NB4 (cell line): ENCODE results near the gene KRTCAP3.

Experiments used
- DNase-seq: peaks from one replicate; pipeline ENCODE4 v3.0.0; 2010; ENCODE audit warnings: low read depth
- H3K4me3 ChIP-seq: one replicate; pipeline ENCODE4 v1.5.1; 2011; ENCODE audit warnings: mild to moderate bottlenecking, low read depth, low read length, moderate library complexity
- CTCF ChIP-seq: IDR thresholded peaks from one replicate; pipeline ENCODE4 v1.5.1; 2012; ENCODE audit warnings: low read depth, low read length
- MAX ChIP-seq: IDR thresholded peaks from 2 replicates; pipeline ENCODE4 v1.6.1; 2011; ENCODE audit warnings: low read depth, low read length
- MYC ChIP-seq: IDR thresholded peaks from 2 replicates; pipeline ENCODE4 v1.6.1; 2011; ENCODE audit warnings: low read depth, low read length
- POLR2A ChIP-seq: IDR thresholded peaks from 2 replicates; pipeline ENCODE4 v1.6.1; 2011; ENCODE audit warnings: mild to moderate bottlenecking; ENCODE audit not compliant: insufficient read length; ENCODE audit errors: extremely low read depth

The KRTCAP3 gene

GRCh38 chr2:27431395-27431794, 10.8 kb upstream of the KRTCAP3 start:
- H3K4me3 ChIP-seq = no peak overlapping the region
- peak; percentile 33 for DNase-seq
- TF ChIP-seq MYC = no peak
- TF ChIP-seq CTCF = no peak
- TF ChIP-seq MAX = no peak
- TF ChIP-seq POLR2A = no peak

- TF ChIP-seq CTCF = no peak
- no peak for TF ChIP-seq MYC
- no peak for TF ChIP-seq MAX
- no peak for TF ChIP-seq POLR2A
- DNase-seq = no peak
- H3K4me3 ChIP-seq = no peak overlapping the region
Measured at GRCh38 chr2:27435628-27436027, 6.6 kb upstream of the KRTCAP3 start.

GRCh38 chr2:27441226-27441926, 805 bp upstream of the KRTCAP3 start:
- H3K4me3 ChIP-seq = no peak overlapping the region
- TF ChIP-seq CTCF (no peak), MYC (no peak), POLR2A (no peak), MAX (no peak)
- DNase-seq = no peak

- H3K4me3 ChIP-seq = no peak overlapping the region
- TF ChIP-seq POLR2A (no peak), MYC (no peak), CTCF (no peak), MAX (no peak)
- no peak for DNase-seq
Measured at GRCh38 chr2:27442920-27443282, 720 bp downstream of the KRTCAP3 start.

GRCh38 chr2:27445155-27445554, 3.0 kb downstream of the KRTCAP3 start:
- no peak overlapping the region for H3K4me3 ChIP-seq
- no peak for DNase-seq
- TF ChIP-seq CTCF = no peak
- TF ChIP-seq MYC = no peak
- TF ChIP-seq MAX = no peak
- TF ChIP-seq POLR2A = no peak

GRCh38 chr2:27445615-27446014, 3.4 kb downstream of the KRTCAP3 start:
- TF ChIP-seq MYC = no peak
- no peak for TF ChIP-seq MAX
- no peak for TF ChIP-seq POLR2A
- no peak for TF ChIP-seq CTCF
- no peak overlapping the region for H3K4me3 ChIP-seq
- DNase-seq = no peak
